H9 (cell line): Measurements from ENCODE around the gene PRSS27. TPM values are rescaled to one million over a fixed set of nuclear protein-coding genes. Genes with fewer than 3 reads are reported as not detected.
"Not testable (repeated sequence)": the region's sequence is repeated elsewhere in the genome, so short reads cannot be mapped to it uniquely, and the experiment has no call there.

Experiments
- DNase-seq: peaks from one replicate; pipeline ENCODE4 v3.0.0-alpha.2; 2017
- H2AFZ ChIP-seq: one replicate; pipeline ENCODE4 v1.6.1; 2013; ENCODE audit warnings: mild to moderate bottlenecking, low read length, control low read depth, moderate library complexity
- H2AK5ac ChIP-seq: 2 replicates; pipeline ENCODE4 v1.6.1; 2013; ENCODE audit warnings: low read length, control low read depth, mixed read lengths; ENCODE audit not compliant: insufficient read length
- H2BK120ac ChIP-seq: one replicate; pipeline ENCODE4 v1.6.1; 2013; ENCODE audit warnings: low read depth, mild to moderate bottlenecking, low read length, control low read depth, inconsistent platforms; ENCODE audit not compliant: poor library complexity, severe bottlenecking
- H2BK12ac ChIP-seq: 2 replicates; pipeline ENCODE4 v1.6.1; 2013; ENCODE audit warnings: low read length, control low read depth, mixed read lengths, low read depth; ENCODE audit not compliant: insufficient read length
- H2BK15ac ChIP-seq: 2 replicates; pipeline ENCODE4 v1.6.1; 2013; ENCODE audit warnings: low read depth, low read length, control low read depth
- H2BK20ac ChIP-seq: one replicate; pipeline ENCODE4 v1.6.1; 2013; ENCODE audit warnings: low read depth, mild to moderate bottlenecking, low read length, control low read depth, inconsistent platforms; ENCODE audit not compliant: poor library complexity, severe bottlenecking
- H2BK5ac ChIP-seq: 2 replicates; pipeline ENCODE4 v1.6.1; 2013; ENCODE audit warnings: low read length, control low read depth, mixed read lengths; ENCODE audit not compliant: insufficient read length
- H3K14ac ChIP-seq: 2 replicates; pipeline ENCODE4 v1.6.1; 2013; ENCODE audit warnings: low read length, control low read depth; ENCODE audit not compliant: insufficient read depth
- H3K18ac ChIP-seq: 2 replicates; pipeline ENCODE4 v1.6.1; 2013; ENCODE audit warnings: low read depth, mild to moderate bottlenecking, mixed read lengths, low read length, control low read depth; ENCODE audit not compliant: insufficient read length
- H3K23ac ChIP-seq: 2 replicates; pipeline ENCODE4 v1.6.1; 2013; ENCODE audit warnings: low read length, control low read depth, mixed read lengths, low read depth; ENCODE audit not compliant: insufficient read length
- H3K23me2 ChIP-seq: 2 replicates; pipeline ENCODE4 v1.6.1; 2013; ENCODE audit warnings: low read depth, mild to moderate bottlenecking, mixed read lengths, low read length, control low read depth; ENCODE audit not compliant: insufficient read length, poor library complexity, severe bottlenecking
- H3K27ac ChIP-seq: 2 replicates; pipeline ENCODE4 v1.5.1; 2013; ENCODE audit warnings: low read length, control low read depth, mixed read lengths, low read depth; ENCODE audit not compliant: insufficient read length
- H3K27me3 ChIP-seq: 2 replicates; pipeline ENCODE4 v1.6.1; 2013; ENCODE audit warnings: low read length, control low read depth, inconsistent platforms; ENCODE audit not compliant: insufficient read depth
- H3K4ac ChIP-seq: 2 replicates; pipeline ENCODE4 v1.6.1; 2013; ENCODE audit warnings: low read depth, mild to moderate bottlenecking, control low read depth, inconsistent platforms, low read length, moderate library complexity
- H3K4me1 ChIP-seq: 2 replicates; pipeline ENCODE4 v1.6.1; 2013; ENCODE audit warnings: low read length, control low read depth, inconsistent platforms; ENCODE audit not compliant: insufficient read depth
- H3K4me2 ChIP-seq: 2 replicates; pipeline ENCODE4 v1.6.1; 2013; ENCODE audit warnings: low read length, control low read depth, mixed read lengths; ENCODE audit not compliant: insufficient read length, insufficient read depth
- H3K56ac ChIP-seq: 2 replicates; pipeline ENCODE4 v1.6.1; 2013; ENCODE audit warnings: low read depth, mild to moderate bottlenecking, mixed read lengths, low read length, control low read depth; ENCODE audit not compliant: insufficient read length
- H3K79me1 ChIP-seq: 2 replicates; pipeline ENCODE4 v1.6.1; 2013; ENCODE audit warnings: low read depth, mild to moderate bottlenecking, moderate library complexity, low read length, control low read depth, inconsistent platforms; ENCODE audit not compliant: insufficient read depth, poor library complexity, severe bottlenecking
- H3K79me2 ChIP-seq: 2 replicates; pipeline ENCODE4 v1.6.1; 2013; ENCODE audit warnings: low read length, control low read depth, inconsistent platforms; ENCODE audit not compliant: insufficient read depth
- H3K9ac ChIP-seq: 2 replicates; pipeline ENCODE4 v1.6.1; 2013; ENCODE audit warnings: low read length, control low read depth, mixed read lengths; ENCODE audit not compliant: insufficient read length; ENCODE audit errors: extremely low read depth
- H3K9me3 ChIP-seq: one replicate; pipeline ENCODE4 v1.6.1; 2013; ENCODE audit warnings: low read depth, low read length, inconsistent platforms; ENCODE audit not compliant: control insufficient read depth
- H3T11ph ChIP-seq: one replicate; pipeline ENCODE4 v1.6.1; 2013; ENCODE audit warnings: mild to moderate bottlenecking, low read length, control low read depth, inconsistent platforms
- H4K20me1 ChIP-seq: one replicate; pipeline ENCODE4 v1.6.1; 2013; ENCODE audit not compliant: control insufficient read depth, insufficient read length, insufficient read depth
- H4K5ac ChIP-seq: 2 replicates; pipeline ENCODE4 v1.6.1; 2013; ENCODE audit warnings: low read depth, mild to moderate bottlenecking, mixed read lengths, low read length, control low read depth; ENCODE audit not compliant: insufficient read length
- H4K8ac ChIP-seq: replicated peaks from 2 replicates; pipeline ENCODE4 v1.6.1; 2013; ENCODE audit warnings: low read length, control low read depth, mixed read lengths, low read depth; ENCODE audit not compliant: insufficient read length
- H4K91ac ChIP-seq: 2 replicates; pipeline ENCODE4 v1.6.1; 2013; ENCODE audit warnings: low read depth, mild to moderate bottlenecking, moderate library complexity, mixed read lengths, low read length, control low read depth; ENCODE audit not compliant: insufficient read length
- H3K27ac Mint-ChIP-seq, 3 experiments: 2 replicates in 2 of 3; 3 replicates in 1 of 3; pipeline ENCODE4 v1.8.0; 2020 to 2021; ENCODE audit warnings: mixed read lengths in 3 of 3, mild to moderate bottlenecking in 1 of 3, moderate library complexity in 1 of 3
- H3K27me3 Mint-ChIP-seq: 2 replicates; pipeline ENCODE4 v1.8.0; 2021; ENCODE audit warnings: low read depth, mild to moderate bottlenecking, moderate library complexity, mixed read lengths
- H3K36me3 Mint-ChIP-seq, 3 experiments: 2 replicates in 2 of 3; 3 replicates in 1 of 3; pipeline ENCODE4 v1.8.0; 2020 to 2021; ENCODE audit warnings: low read depth in 3 of 3, mixed read lengths in 3 of 3; ENCODE audit not compliant: insufficient read depth in 1 of 3
- H3K4me1 Mint-ChIP-seq, 2 experiments: 2 replicates each; pipeline ENCODE4 v1.8.0; 2020; ENCODE audit warnings: mixed read lengths in 2 of 2
- H3K4me3 Mint-ChIP-seq, 2 experiments: 2 replicates in 1 of 2; 3 replicates in 1 of 2; pipeline ENCODE4 v1.8.0; 2020 to 2021; ENCODE audit warnings: mild to moderate bottlenecking in 2 of 2, mixed read lengths in 2 of 2, moderate library complexity in 1 of 2
- H3K9me3 Mint-ChIP-seq, 2 experiments: 2 replicates in 1 of 2; 3 replicates in 1 of 2; pipeline ENCODE4 v1.8.0; 2020; ENCODE audit warnings: mild to moderate bottlenecking in 2 of 2, mixed read lengths in 2 of 2, moderate library complexity in 1 of 2
- WGBS: extraction: QIAGEN DNeasy Blood & Tissue Kit; methylation state at CpG from one replicate; pipeline ENCODE4 v1.1.7; 2013; ENCODE audit warnings: missing lambda C conversion rate, low lambda C conversion rate, mixed read lengths; ENCODE audit not compliant: insufficient read length; ENCODE audit errors: extremely low coverage; 5-methylcytosine and 5-hydroxymethylcytosine counted together
- total RNA-seq: library from RNA; stranded (reverse); gene quantifications from 2 replicates; pipeline ENCODE4 v1.2.1, GENCODE V29; 2021
- TF ChIP-seq, protein P1 (sequence below): fragments of 200-600 bp; sonication (generic); conservative IDR thresholded peaks from 3 replicates; pipeline ENCODE4 v1.8.0; 2021; ENCODE audit warnings: antibody characterized with exemption, mild to moderate bottlenecking

The PRSS27 gene
- total RNA-seq, 1 experiment from 2014 or later, result 5.0 TPM

- Histone ChIP-seq H3T11ph (no peak overlapping the region), H2BK12ac (no peak overlapping the region), H2BK15ac (no peak overlapping the region), H2AK5ac (no peak overlapping the region), H3K14ac (no peak overlapping the region), H3K4me2 (no peak overlapping the region), H3K23me2 (no peaks in the 10 kb centered on the region), H2BK5ac (no peak overlapping the region), H3K27ac (no peak overlapping the region), H3K79me2 (no peaks in the 10 kb centered on the region; the same call in 1 of the 2 replicates), H4K8ac (no peak overlapping the region), H3K56ac (no peak overlapping the region), H2BK120ac (no peak overlapping the region), H3K4me1 (no peaks in the 10 kb centered on the region), H3K4ac (no peak overlapping the region), H3K9ac (no peak overlapping the region), H3K27me3 (no peaks in the 10 kb centered on the region), H2AFZ (no peak overlapping the region), H4K91ac (no peak overlapping the region), H3K79me1 (no peaks in the 10 kb centered on the region), H3K18ac (no peak overlapping the region), H4K20me1 (no peaks in the 10 kb centered on the region), H4K5ac (no peak overlapping the region), H3K9me3 (no peaks in the 10 kb centered on the region), H3K23ac (no peak overlapping the region), H2BK20ac (no peak overlapping the region)
- DNase-seq, result no peak
- no peak overlapping the region for H3K27ac Mint-ChIP-seq
- TF ChIP-seq, protein P1, sequence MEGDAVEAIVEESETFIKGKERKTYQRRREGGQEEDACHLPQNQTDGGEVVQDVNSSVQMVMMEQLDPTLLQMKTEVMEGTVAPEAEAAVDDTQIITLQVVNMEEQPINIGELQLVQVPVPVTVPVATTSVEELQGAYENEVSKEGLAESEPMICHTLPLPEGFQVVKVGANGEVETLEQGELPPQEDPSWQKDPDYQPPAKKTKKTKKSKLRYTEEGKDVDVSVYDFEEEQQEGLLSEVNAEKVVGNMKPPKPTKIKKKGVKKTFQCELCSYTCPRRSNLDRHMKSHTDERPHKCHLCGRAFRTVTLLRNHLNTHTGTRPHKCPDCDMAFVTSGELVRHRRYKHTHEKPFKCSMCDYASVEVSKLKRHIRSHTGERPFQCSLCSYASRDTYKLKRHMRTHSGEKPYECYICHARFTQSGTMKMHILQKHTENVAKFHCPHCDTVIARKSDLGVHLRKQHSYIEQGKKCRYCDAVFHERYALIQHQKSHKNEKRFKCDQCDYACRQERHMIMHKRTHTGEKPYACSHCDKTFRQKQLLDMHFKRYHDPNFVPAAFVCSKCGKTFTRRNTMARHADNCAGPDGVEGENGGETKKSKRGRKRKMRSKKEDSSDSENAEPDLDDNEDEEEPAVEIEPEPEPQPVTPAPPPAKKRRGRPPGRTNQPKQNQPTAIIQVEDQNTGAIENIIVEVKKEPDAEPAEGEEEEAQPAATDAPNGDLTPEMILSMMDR, result no peak
- no peaks in the 10 kb centered on the region for H3K9me3 Mint-ChIP-seq
- no CpG with 5 or more reads among the region's 17 CpGs for WGBS
- peaks cover 7 to 25% (median 22%) of the 10 kb centered on the region in 3 experiments; a peak in 6 of 7 replicates for H3K36me3 Mint-ChIP-seq
- H3K4me3 Mint-ChIP-seq, result no peak overlapping the region
- H3K4me1 Mint-ChIP-seq, result peaks cover 0 to 6% of the 10 kb centered on the region in 2 experiments; a peak in 2 of 4 replicates
- H3K27me3 Mint-ChIP-seq, result no peaks in the 10 kb centered on the region
Observed at GRCh38 chr16:2697401-2697948, 22.5 kb downstream of the PRSS27 start.

DNA sequence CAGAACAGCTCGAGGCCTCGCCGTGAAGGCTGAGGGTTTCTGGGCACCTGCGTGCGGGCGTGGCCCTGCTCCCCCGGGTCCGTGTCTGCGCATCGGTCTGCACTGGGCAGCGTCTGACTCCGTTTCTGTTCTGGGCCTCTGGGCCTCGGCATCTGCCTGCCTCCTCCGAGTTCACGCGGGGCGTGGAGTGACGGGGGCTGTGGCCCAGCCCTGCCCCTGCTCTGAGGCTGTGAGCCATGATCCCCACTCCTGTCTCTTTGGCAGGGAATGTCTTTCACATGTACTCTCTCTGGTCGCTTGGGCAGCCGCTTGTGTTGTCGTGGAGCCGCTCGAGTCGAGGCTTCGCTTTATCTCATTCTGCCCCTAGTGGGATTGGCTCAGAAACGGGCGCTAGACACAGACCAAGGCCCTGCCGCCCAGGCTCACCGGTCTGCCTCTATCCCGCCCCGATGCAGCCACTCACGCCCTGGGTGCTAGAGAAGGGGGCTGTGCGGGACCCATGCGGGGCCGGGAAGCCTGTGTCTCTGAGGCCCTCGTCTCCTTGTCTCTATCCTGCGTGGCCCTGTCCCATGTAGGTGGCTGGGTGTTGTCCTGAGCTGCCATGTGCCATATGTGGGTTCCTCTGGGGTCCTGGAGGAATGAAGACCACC is 23.3 kb downstream of the PRSS27 start:
- not testable (repeated sequence) for H4K91ac ChIP-seq, H3K9me3 ChIP-seq, DNase-seq, H2AK5ac ChIP-seq, H4K8ac ChIP-seq, H4K20me1 ChIP-seq, H2BK12ac ChIP-seq, H3K23ac ChIP-seq, H3K4me2 ChIP-seq, H2BK5ac ChIP-seq, H2AFZ ChIP-seq, H3K14ac ChIP-seq, H3K23me2 ChIP-seq, H3K4me3 Mint-ChIP-seq, H3K27me3 ChIP-seq, H2BK20ac ChIP-seq, H3K4me1 ChIP-seq, H3K79me2 ChIP-seq, H3K27ac ChIP-seq, H3K9ac ChIP-seq, H3K4ac ChIP-seq, H3K4me1 Mint-ChIP-seq, H3K27me3 Mint-ChIP-seq, H2BK120ac ChIP-seq, H3K18ac ChIP-seq, H3T11ph ChIP-seq, H3K56ac ChIP-seq, H4K5ac ChIP-seq, H3K79me1 ChIP-seq, H2BK15ac ChIP-seq, H3K9me3 Mint-ChIP-seq
- peak overlapping the region in 1 of 3 experiments; percentile 44; a peak in 1 of 7 replicates for H3K27ac Mint-ChIP-seq
- WGBS, result no CpG with 5 or more reads among the region's 37 CpGs
- H3K36me3 Mint-ChIP-seq, result peaks cover 7 to 22% (median 21%) of the 10 kb centered on the region in 3 experiments; a peak in 6 of 7 replicates
